H9 (cell line): Measurements from ENCODE around the gene ERVH48-1. TPM values are rescaled to one million over a fixed set of nuclear protein-coding genes. Genes with fewer than 3 reads are reported as not detected.

Experiments
- DNase-seq: peaks from one replicate; pipeline ENCODE4 v3.0.0-alpha.2; 2017
- H2AFZ ChIP-seq: one replicate; pipeline ENCODE4 v1.6.1; 2013; ENCODE audit warnings: mild to moderate bottlenecking, low read length, control low read depth, moderate library complexity
- H2AK5ac ChIP-seq: 2 replicates; pipeline ENCODE4 v1.6.1; 2013; ENCODE audit warnings: low read length, control low read depth, mixed read lengths; ENCODE audit not compliant: insufficient read length
- H2BK120ac ChIP-seq: one replicate; pipeline ENCODE4 v1.6.1; 2013; ENCODE audit warnings: low read depth, mild to moderate bottlenecking, low read length, control low read depth, inconsistent platforms; ENCODE audit not compliant: poor library complexity, severe bottlenecking
- H2BK12ac ChIP-seq: 2 replicates; pipeline ENCODE4 v1.6.1; 2013; ENCODE audit warnings: low read length, control low read depth, mixed read lengths, low read depth; ENCODE audit not compliant: insufficient read length
- H2BK15ac ChIP-seq: 2 replicates; pipeline ENCODE4 v1.6.1; 2013; ENCODE audit warnings: low read depth, low read length, control low read depth
- H2BK20ac ChIP-seq: one replicate; pipeline ENCODE4 v1.6.1; 2013; ENCODE audit warnings: low read depth, mild to moderate bottlenecking, low read length, control low read depth, inconsistent platforms; ENCODE audit not compliant: poor library complexity, severe bottlenecking
- H2BK5ac ChIP-seq: 2 replicates; pipeline ENCODE4 v1.6.1; 2013; ENCODE audit warnings: low read length, control low read depth, mixed read lengths; ENCODE audit not compliant: insufficient read length
- H3K14ac ChIP-seq: 2 replicates; pipeline ENCODE4 v1.6.1; 2013; ENCODE audit warnings: low read length, control low read depth; ENCODE audit not compliant: insufficient read depth
- H3K18ac ChIP-seq: 2 replicates; pipeline ENCODE4 v1.6.1; 2013; ENCODE audit warnings: low read depth, mild to moderate bottlenecking, mixed read lengths, low read length, control low read depth; ENCODE audit not compliant: insufficient read length
- H3K23ac ChIP-seq: 2 replicates; pipeline ENCODE4 v1.6.1; 2013; ENCODE audit warnings: low read length, control low read depth, mixed read lengths, low read depth; ENCODE audit not compliant: insufficient read length
- H3K23me2 ChIP-seq: 2 replicates; pipeline ENCODE4 v1.6.1; 2013; ENCODE audit warnings: low read depth, mild to moderate bottlenecking, mixed read lengths, low read length, control low read depth; ENCODE audit not compliant: insufficient read length, poor library complexity, severe bottlenecking
- H3K27ac ChIP-seq: 2 replicates; pipeline ENCODE4 v1.5.1; 2013; ENCODE audit warnings: low read length, control low read depth, mixed read lengths, low read depth; ENCODE audit not compliant: insufficient read length
- H3K27me3 ChIP-seq: 2 replicates; pipeline ENCODE4 v1.6.1; 2013; ENCODE audit warnings: low read length, control low read depth, inconsistent platforms; ENCODE audit not compliant: insufficient read depth
- H3K4ac ChIP-seq: 2 replicates; pipeline ENCODE4 v1.6.1; 2013; ENCODE audit warnings: low read depth, mild to moderate bottlenecking, control low read depth, inconsistent platforms, low read length, moderate library complexity
- H3K4me1 ChIP-seq: 2 replicates; pipeline ENCODE4 v1.6.1; 2013; ENCODE audit warnings: low read length, control low read depth, inconsistent platforms; ENCODE audit not compliant: insufficient read depth
- H3K4me2 ChIP-seq: 2 replicates; pipeline ENCODE4 v1.6.1; 2013; ENCODE audit warnings: low read length, control low read depth, mixed read lengths; ENCODE audit not compliant: insufficient read length, insufficient read depth
- H3K56ac ChIP-seq: 2 replicates; pipeline ENCODE4 v1.6.1; 2013; ENCODE audit warnings: low read depth, mild to moderate bottlenecking, mixed read lengths, low read length, control low read depth; ENCODE audit not compliant: insufficient read length
- H3K79me1 ChIP-seq: 2 replicates; pipeline ENCODE4 v1.6.1; 2013; ENCODE audit warnings: low read depth, mild to moderate bottlenecking, moderate library complexity, low read length, control low read depth, inconsistent platforms; ENCODE audit not compliant: insufficient read depth, poor library complexity, severe bottlenecking
- H3K79me2 ChIP-seq: 2 replicates; pipeline ENCODE4 v1.6.1; 2013; ENCODE audit warnings: low read length, control low read depth, inconsistent platforms; ENCODE audit not compliant: insufficient read depth
- H3K9ac ChIP-seq: 2 replicates; pipeline ENCODE4 v1.6.1; 2013; ENCODE audit warnings: low read length, control low read depth, mixed read lengths; ENCODE audit not compliant: insufficient read length; ENCODE audit errors: extremely low read depth
- H3K9me3 ChIP-seq: one replicate; pipeline ENCODE4 v1.6.1; 2013; ENCODE audit warnings: low read depth, low read length, inconsistent platforms; ENCODE audit not compliant: control insufficient read depth
- H3T11ph ChIP-seq: one replicate; pipeline ENCODE4 v1.6.1; 2013; ENCODE audit warnings: mild to moderate bottlenecking, low read length, control low read depth, inconsistent platforms
- H4K20me1 ChIP-seq: one replicate; pipeline ENCODE4 v1.6.1; 2013; ENCODE audit not compliant: control insufficient read depth, insufficient read length, insufficient read depth
- H4K5ac ChIP-seq: 2 replicates; pipeline ENCODE4 v1.6.1; 2013; ENCODE audit warnings: low read depth, mild to moderate bottlenecking, mixed read lengths, low read length, control low read depth; ENCODE audit not compliant: insufficient read length
- H4K8ac ChIP-seq: replicated peaks from 2 replicates; pipeline ENCODE4 v1.6.1; 2013; ENCODE audit warnings: low read length, control low read depth, mixed read lengths, low read depth; ENCODE audit not compliant: insufficient read length
- H4K91ac ChIP-seq: 2 replicates; pipeline ENCODE4 v1.6.1; 2013; ENCODE audit warnings: low read depth, mild to moderate bottlenecking, moderate library complexity, mixed read lengths, low read length, control low read depth; ENCODE audit not compliant: insufficient read length
- H3K27ac Mint-ChIP-seq, 3 experiments: 2 replicates in 2 of 3; 3 replicates in 1 of 3; pipeline ENCODE4 v1.8.0; 2020 to 2021; ENCODE audit warnings: mixed read lengths in 3 of 3, mild to moderate bottlenecking in 1 of 3, moderate library complexity in 1 of 3
- H3K27me3 Mint-ChIP-seq: 2 replicates; pipeline ENCODE4 v1.8.0; 2021; ENCODE audit warnings: low read depth, mild to moderate bottlenecking, moderate library complexity, mixed read lengths
- H3K36me3 Mint-ChIP-seq, 3 experiments: 2 replicates in 2 of 3; 3 replicates in 1 of 3; pipeline ENCODE4 v1.8.0; 2020 to 2021; ENCODE audit warnings: low read depth in 3 of 3, mixed read lengths in 3 of 3; ENCODE audit not compliant: insufficient read depth in 1 of 3
- H3K4me1 Mint-ChIP-seq, 2 experiments: 2 replicates each; pipeline ENCODE4 v1.8.0; 2020; ENCODE audit warnings: mixed read lengths in 2 of 2
- H3K4me3 Mint-ChIP-seq, 2 experiments: 2 replicates in 1 of 2; 3 replicates in 1 of 2; pipeline ENCODE4 v1.8.0; 2020 to 2021; ENCODE audit warnings: mild to moderate bottlenecking in 2 of 2, mixed read lengths in 2 of 2, moderate library complexity in 1 of 2
- H3K9me3 Mint-ChIP-seq, 2 experiments: 2 replicates in 1 of 2; 3 replicates in 1 of 2; pipeline ENCODE4 v1.8.0; 2020; ENCODE audit warnings: mild to moderate bottlenecking in 2 of 2, mixed read lengths in 2 of 2, moderate library complexity in 1 of 2
- CTCF ChIP-seq: fragments of 200-600 bp; sonication (generic); conservative IDR thresholded peaks from 3 replicates; pipeline ENCODE4 v1.8.0; 2021; ENCODE audit warnings: antibody characterized with exemption, mild to moderate bottlenecking
- WGBS: extraction: QIAGEN DNeasy Blood & Tissue Kit; methylation state at CpG from one replicate; pipeline ENCODE4 v1.1.7; 2013; ENCODE audit warnings: missing lambda C conversion rate, low lambda C conversion rate, mixed read lengths; ENCODE audit not compliant: insufficient read length; ENCODE audit errors: extremely low coverage; 5-methylcytosine and 5-hydroxymethylcytosine counted together
- total RNA-seq: library from RNA; stranded (reverse); gene quantifications from 2 replicates; pipeline ENCODE4 v1.2.1, GENCODE V29; 2021

Gene ERVH48-1
- total RNA-seq, 1 experiment from 2014 or later = 234 TPM

GRCh38 chr21:42903817-42904216 is 21.6 kb downstream of the ERVH48-1 start:
- no peak overlapping the region for H2BK15ac ChIP-seq
- no peaks in the 10 kb centered on the region for H3K23me2 ChIP-seq
- DNase-seq = no peak
- H3K4ac ChIP-seq = no peak overlapping the region
- Mint-ChIP-seq H3K9me3 (peaks cover 9 to 13% of the 10 kb centered on the region in 2 experiments), H3K27me3 (no peaks in the 10 kb centered on the region), H3K4me1 (no peaks in the 10 kb centered on the region), H3K4me3 (no peak overlapping the region), H3K36me3 (peaks cover 52 to 80% (median 59%) of the 10 kb centered on the region in 3 experiments), H3K27ac (no peak overlapping the region; a peak in 1 of 7 replicates)
- H2BK20ac ChIP-seq = no peak overlapping the region
- no peak overlapping the region for H3K23ac ChIP-seq
- H3K4me1 ChIP-seq = no peaks in the 10 kb centered on the region
- H3K79me2 ChIP-seq = no peaks in the 10 kb centered on the region
- no peak overlapping the region for H3K27ac ChIP-seq
- no peak overlapping the region for H2AK5ac ChIP-seq
- no peak overlapping the region for H4K5ac ChIP-seq
- no peak overlapping the region for H3K14ac ChIP-seq
- H3K27me3 ChIP-seq = no peaks in the 10 kb centered on the region
- H3K9ac ChIP-seq = no peak overlapping the region
- no peak overlapping the region for H2AFZ ChIP-seq
- H3K4me2 ChIP-seq = no peak overlapping the region
- TF ChIP-seq CTCF = no peak
- H3K9me3 ChIP-seq = peaks cover 5% of the 10 kb centered on the region
- H3K79me1 ChIP-seq = no peaks in the 10 kb centered on the region
- H3K56ac ChIP-seq = no peak overlapping the region
- H3T11ph ChIP-seq = no peak overlapping the region
- H2BK120ac ChIP-seq = no peak overlapping the region
- no peak overlapping the region for H3K18ac ChIP-seq
- H2BK12ac ChIP-seq = no peak overlapping the region
- no peaks in the 10 kb centered on the region for H4K20me1 ChIP-seq
- no CpG with 5 or more reads among the region's 11 CpGs for WGBS
- no peak overlapping the region for H4K91ac ChIP-seq
- H4K8ac ChIP-seq = no peak overlapping the region
- H2BK5ac ChIP-seq = no peak overlapping the region
